Osteoblast (primary cell): ENCODE data around the gene RUNX2. TPM values are rescaled to one million over a fixed set of nuclear protein-coding genes. Genes with fewer than 3 reads are reported as not detected.

Experiments used
- DNase-seq: peaks from one replicate; pipeline ENCODE4 v3.0.0; 2011; ENCODE audit warnings: low spot score, mixed read lengths; ENCODE audit not compliant: insufficient read length; ENCODE audit errors: missing footprints
- H2AFZ ChIP-seq: 2 replicates; pipeline ENCODE4 v1.6.0; 2011; ENCODE audit warnings: mild to moderate bottlenecking, low read length
- H3K27ac ChIP-seq: 2 replicates; pipeline ENCODE4 v1.5.1; 2011; ENCODE audit warnings: mild to moderate bottlenecking, low read depth, low read length, moderate library complexity
- H3K27me3 ChIP-seq: 2 replicates; pipeline ENCODE4 v1.6.0; 2012; ENCODE audit warnings: mild to moderate bottlenecking, control low read depth, inconsistent platforms, low read length, moderate library complexity; ENCODE audit not compliant: insufficient read depth
- H3K36me3 ChIP-seq: 2 replicates; pipeline ENCODE4 v1.5.1; 2011; ENCODE audit warnings: mild to moderate bottlenecking, low read length, control low read depth, moderate library complexity; ENCODE audit not compliant: insufficient read depth
- H3K4me1 ChIP-seq: 2 replicates; pipeline ENCODE4 v1.5.1; 2011; ENCODE audit warnings: mild to moderate bottlenecking, low read length, control low read depth, moderate library complexity; ENCODE audit not compliant: insufficient read depth
- H3K4me2 ChIP-seq: 2 replicates; pipeline ENCODE4 v1.6.0; 2011; ENCODE audit warnings: mild to moderate bottlenecking, low read length; ENCODE audit not compliant: insufficient read depth
- H3K4me3 ChIP-seq: fragments of 200-600 bp; sonication (generic); 3 replicates; pipeline ENCODE4 v1.5.1; 2012; ENCODE audit warnings: mild to moderate bottlenecking, low read length, inconsistent platforms; ENCODE audit not compliant: insufficient read depth
- H3K79me2 ChIP-seq: 2 replicates; pipeline ENCODE4 v1.6.0; 2012; ENCODE audit warnings: mild to moderate bottlenecking, low read length, control low read depth, inconsistent platforms; ENCODE audit not compliant: insufficient read depth
- H3K9me3 ChIP-seq: 2 replicates; pipeline ENCODE4 v1.5.1; 2011; ENCODE audit warnings: low read depth, low read length, control low read depth
- H4K20me1 ChIP-seq: 2 replicates; pipeline ENCODE4 v1.6.0; 2012; ENCODE audit warnings: mild to moderate bottlenecking, low read length, control low read depth; ENCODE audit not compliant: insufficient read depth
- total RNA-seq: library from RNA; depleted of rRNA; stranded (reverse); fragments of >200 nt; gene quantifications from 2 replicates; pipeline ENCODE4 v1.2.3, GENCODE V29; 2012
- TF ChIP-seq, protein P1 (sequence below): IDR thresholded peaks from 2 replicates; pipeline ENCODE4 v1.5.1; 2011; ENCODE audit warnings: mild to moderate bottlenecking, low read depth, low read length, moderate library complexity; ENCODE audit errors: extremely low read depth

RUNX2 gene
- total RNA-seq, 1 donor, result 30.0 TPM

DNA sequence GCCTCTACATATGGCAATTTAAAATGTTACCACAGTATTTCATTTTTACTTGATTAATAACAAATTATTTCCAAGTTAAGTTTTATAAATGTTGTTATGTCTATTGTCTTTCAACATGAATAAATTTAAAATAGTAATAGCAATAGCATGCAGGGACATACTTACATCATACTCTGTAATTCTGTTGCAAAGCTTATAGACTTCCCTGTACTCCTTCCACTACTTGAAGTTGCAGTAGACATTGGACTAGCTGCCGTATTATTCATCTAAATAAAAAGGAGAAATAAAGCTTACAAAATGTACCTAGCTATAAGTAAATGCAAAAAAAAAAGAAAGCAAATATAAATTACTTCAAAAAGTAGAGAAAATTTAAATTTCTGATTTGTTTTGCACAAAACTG is 36.9 kb downstream of the RUNX2 start:
- Histone ChIP-seq H4K20me1 (no peaks in the 10 kb centered on the region), H3K79me2 (no peaks in the 10 kb centered on the region), H3K9me3 (no peaks in the 10 kb centered on the region), H3K36me3 (no peaks in the 10 kb centered on the region), H3K27me3 (no peaks in the 10 kb centered on the region), H3K27ac (no peak overlapping the region), H3K4me3 (no peak overlapping the region), H2AFZ (no peak overlapping the region), H3K4me1 (no peaks in the 10 kb centered on the region), H3K4me2 (no peak overlapping the region)
- no peak for DNase-seq
- TF ChIP-seq, protein P1, sequence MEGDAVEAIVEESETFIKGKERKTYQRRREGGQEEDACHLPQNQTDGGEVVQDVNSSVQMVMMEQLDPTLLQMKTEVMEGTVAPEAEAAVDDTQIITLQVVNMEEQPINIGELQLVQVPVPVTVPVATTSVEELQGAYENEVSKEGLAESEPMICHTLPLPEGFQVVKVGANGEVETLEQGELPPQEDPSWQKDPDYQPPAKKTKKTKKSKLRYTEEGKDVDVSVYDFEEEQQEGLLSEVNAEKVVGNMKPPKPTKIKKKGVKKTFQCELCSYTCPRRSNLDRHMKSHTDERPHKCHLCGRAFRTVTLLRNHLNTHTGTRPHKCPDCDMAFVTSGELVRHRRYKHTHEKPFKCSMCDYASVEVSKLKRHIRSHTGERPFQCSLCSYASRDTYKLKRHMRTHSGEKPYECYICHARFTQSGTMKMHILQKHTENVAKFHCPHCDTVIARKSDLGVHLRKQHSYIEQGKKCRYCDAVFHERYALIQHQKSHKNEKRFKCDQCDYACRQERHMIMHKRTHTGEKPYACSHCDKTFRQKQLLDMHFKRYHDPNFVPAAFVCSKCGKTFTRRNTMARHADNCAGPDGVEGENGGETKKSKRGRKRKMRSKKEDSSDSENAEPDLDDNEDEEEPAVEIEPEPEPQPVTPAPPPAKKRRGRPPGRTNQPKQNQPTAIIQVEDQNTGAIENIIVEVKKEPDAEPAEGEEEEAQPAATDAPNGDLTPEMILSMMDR, result no peak

DNA sequence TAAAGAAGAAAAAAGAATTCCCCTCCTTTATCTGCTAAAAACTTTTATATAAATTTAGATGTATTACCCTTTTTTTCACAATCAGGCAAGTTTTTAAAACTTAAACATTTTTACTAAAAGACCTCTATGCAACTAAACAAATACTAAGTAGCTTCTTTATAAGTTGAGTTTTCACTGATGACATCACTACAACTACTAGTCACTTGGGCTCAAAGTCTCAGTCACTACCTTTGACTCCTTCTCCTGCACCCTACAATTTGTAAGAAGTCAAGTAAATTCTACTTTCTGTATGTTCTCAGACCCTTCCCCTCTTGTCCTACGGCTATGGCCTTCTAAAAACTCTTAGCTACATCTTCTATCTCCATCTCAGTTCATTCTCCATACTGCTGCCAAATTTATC is 38.4 kb downstream of the RUNX2 start:
- no peak overlapping the region for H3K4me3 ChIP-seq

DNA sequence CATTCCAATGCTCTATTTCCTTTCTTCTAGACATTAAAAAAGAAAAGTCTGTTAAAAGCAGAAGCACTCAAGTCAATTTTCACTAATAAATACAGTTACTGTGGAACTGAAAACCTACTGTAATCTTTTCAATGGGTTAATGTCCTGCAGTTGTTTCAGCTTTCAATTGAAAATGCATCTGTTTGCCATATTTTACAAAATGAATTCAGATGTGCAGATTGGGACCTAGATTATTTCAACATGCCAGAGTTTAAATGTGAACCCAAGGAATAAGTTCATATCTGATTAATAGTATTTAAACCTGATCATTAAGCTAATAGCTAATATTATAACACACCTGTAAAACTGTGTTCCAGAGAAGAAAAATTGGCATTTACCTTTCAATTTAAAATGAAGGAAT is 39.9 kb downstream of the RUNX2 start:
- no peaks in the 10 kb centered on the region for H3K27me3 ChIP-seq
- H3K36me3 ChIP-seq, result no peaks in the 10 kb centered on the region
- H3K4me2 ChIP-seq, result no peak overlapping the region
- no peak for DNase-seq
- TF ChIP-seq, protein P1, result no peak
- no peaks in the 10 kb centered on the region for H4K20me1 ChIP-seq
- H3K79me2 ChIP-seq, result peaks cover 5% of the 10 kb centered on the region
- no peaks in the 10 kb centered on the region for H3K9me3 ChIP-seq
- H2AFZ ChIP-seq, result no peak overlapping the region
- no peak overlapping the region for H3K27ac ChIP-seq
- no peak overlapping the region for H3K4me3 ChIP-seq
- H3K4me1 ChIP-seq, result no peaks in the 10 kb centered on the region

More for the DNA sequence above, 38.4 kb downstream of the RUNX2 start:
- Histone ChIP-seq H3K36me3 (no peaks in the 10 kb centered on the region), H3K27me3 (no peaks in the 10 kb centered on the region), H3K4me1 (no peaks in the 10 kb centered on the region), H3K4me2 (no peak overlapping the region), H4K20me1 (no peaks in the 10 kb centered on the region), H2AFZ (no peak overlapping the region), H3K27ac (no peak overlapping the region), H3K79me2 (no peaks in the 10 kb centered on the region), H3K9me3 (no peaks in the 10 kb centered on the region)
- TF ChIP-seq, protein P1, result no peak
- DNase-seq, result no peak

DNA sequence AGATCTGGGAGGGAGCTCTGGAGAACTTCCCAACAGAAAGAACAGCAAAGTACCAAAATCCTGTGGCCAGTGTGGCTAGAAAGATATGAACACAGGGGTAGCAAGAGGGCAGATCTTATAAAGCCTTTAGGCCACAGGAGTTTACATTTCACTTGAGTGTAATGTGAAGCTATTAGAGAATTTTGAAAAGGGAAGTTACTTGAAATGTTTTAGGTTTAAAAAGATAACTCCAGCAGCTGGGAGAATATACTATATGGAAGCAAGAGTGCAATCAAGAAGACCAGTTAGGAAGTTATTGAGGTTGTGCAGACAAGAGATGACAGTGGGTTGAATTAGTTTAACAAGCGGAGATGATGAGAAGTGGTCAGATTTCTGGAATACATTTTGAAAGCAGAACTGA is 41.7 kb downstream of the RUNX2 start:
- Histone ChIP-seq H2AFZ (no peak overlapping the region), H3K79me2 (peaks cover 11% of the 10 kb centered on the region), H4K20me1 (no peaks in the 10 kb centered on the region), H3K4me2 (no peak overlapping the region), H3K27ac (no peak overlapping the region), H3K27me3 (no peaks in the 10 kb centered on the region), H3K4me3 (no peak overlapping the region), H3K4me1 (no peaks in the 10 kb centered on the region), H3K36me3 (no peaks in the 10 kb centered on the region), H3K9me3 (no peaks in the 10 kb centered on the region)
- TF ChIP-seq, protein P1, result no peak
- no peak for DNase-seq
